GM12865 (cell line): ENCODE data around the gene ZNF420.

ENCODE experiments used
- DNase-seq: peaks from one replicate; pipeline ENCODE4 v3.0.0; 2010; ENCODE audit warnings: low read depth
- H3K4me3 ChIP-seq: 2 replicates; pipeline ENCODE4 v1.5.1; 2011; ENCODE audit warnings: mild to moderate bottlenecking, low read depth, low read length, control low read depth
- CTCF ChIP-seq: IDR thresholded peaks from 2 replicates; pipeline ENCODE4 v1.5.1; 2011; ENCODE audit warnings: low read length, control low read depth, low read depth, inconsistent platforms; ENCODE audit not compliant: insufficient read depth; ENCODE audit errors: missing control alignments

ZNF420 gene

GRCh38 chr19:37148214-37148613 is 70.0 kb downstream of the ZNF420 start:
- H3K4me3 ChIP-seq, result no peak overlapping the region
- TF ChIP-seq CTCF, result no peak
- no peak for DNase-seq

GRCh38 chr19:37160153-37160552 is 81.9 kb downstream of the ZNF420 start:
- TF ChIP-seq CTCF, result no peak
- DNase-seq, result no peak
- no peak overlapping the region for H3K4me3 ChIP-seq

GRCh38 chr19:37165635-37166034 is 87.4 kb downstream of the ZNF420 start:
- TF ChIP-seq CTCF, result no peak
- DNase-seq, result no peak
- H3K4me3 ChIP-seq, result no peak overlapping the region

- H3K4me3 ChIP-seq, result peak within 1 kb of the TSS; percentile 70
- no peak for TF ChIP-seq CTCF
- peak; percentile 97 for DNase-seq
Observed at GRCh38 chr19:37172368-37173366, 94.4 kb downstream of the ZNF420 start, which contains the start of gene ZNF585A. TSS of gene ZNF585A (minus strand) at chr19:37172695. CDS start at chr19:37169910, 2,785 bp downstream.
